Hepatocyte (in vitro differentiated cells): Measurements from ENCODE around the gene SYT1. TPM values are rescaled to one million over a fixed set of nuclear protein-coding genes. Genes with fewer than 3 reads are reported as not detected.
"Not testable (repeated sequence)": the region's sequence is repeated elsewhere in the genome, so short reads cannot be mapped to it uniquely, and the experiment has no call there.

ENCODE experiments used
- DNase-seq: peaks from one replicate; pipeline ENCODE4 v3.0.0-alpha.2; 2016; ENCODE audit warnings: low spot score
- H2AFZ ChIP-seq: fragments of 200-600 bp; sonication (generic); 2 replicates; pipeline ENCODE4 v1.6.0; 2016; ENCODE audit warnings: antibody characterized with exemption, mild to moderate bottlenecking
- H3K27ac ChIP-seq: fragments of 200-600 bp; sonication (generic); 2 replicates; pipeline ENCODE4 v1.5.1; 2016; ENCODE audit warnings: mild to moderate bottlenecking
- H3K27me3 ChIP-seq: fragments of 200-600 bp; sonication (generic); 2 replicates; pipeline ENCODE4 v1.6.1; 2016
- H3K36me3 ChIP-seq: fragments of 200-600 bp; sonication (generic); replicated peaks from 2 replicates; pipeline ENCODE4 v1.5.1; 2016; ENCODE audit warnings: low read depth; ENCODE audit not compliant: insufficient read depth
- H3K4me1 ChIP-seq: fragments of 200-600 bp; sonication (generic); 2 replicates; pipeline ENCODE4 v1.5.1; 2016; ENCODE audit warnings: mild to moderate bottlenecking, moderate library complexity; ENCODE audit not compliant: insufficient read depth
- H3K4me2 ChIP-seq: fragments of 200-600 bp; sonication (generic); 2 replicates; pipeline ENCODE4 v1.6.0; 2016
- H3K4me3 ChIP-seq: fragments of 200-600 bp; sonication (generic); 2 replicates; pipeline ENCODE4 v1.5.1; 2016; ENCODE audit warnings: mild to moderate bottlenecking
- H3K79me2 ChIP-seq: fragments of 200-600 bp; sonication (generic); 2 replicates; pipeline ENCODE4 v1.6.0; 2017; ENCODE audit warnings: mild to moderate bottlenecking
- H3K9me2 ChIP-seq: fragments of 200-600 bp; sonication (generic); replicated peaks from 2 replicates; pipeline ENCODE4 v1.6.0; 2017; ENCODE audit warnings: mild to moderate bottlenecking; ENCODE audit not compliant: insufficient read depth
- H3K9me3 ChIP-seq: fragments of 200-600 bp; sonication (generic); 2 replicates; pipeline ENCODE4 v1.5.1; 2016; ENCODE audit warnings: low read depth, mild to moderate bottlenecking
- H4K20me1 ChIP-seq: fragments of 200-600 bp; sonication (generic); 2 replicates; pipeline ENCODE4 v1.6.0; 2016; ENCODE audit warnings: mild to moderate bottlenecking; ENCODE audit not compliant: insufficient read depth, poor library complexity, severe bottlenecking
- EZH2 ChIP-seq: fragments of 200-600 bp; sonication (generic); IDR thresholded peaks from 2 replicates; pipeline ENCODE4 v1.6.1; 2016; ENCODE audit warnings: antibody characterized with exemption, mild to moderate bottlenecking, borderline replicate concordance
- EZH2phosphoT487 ChIP-seq: fragments of 200-600 bp; sonication (generic); IDR thresholded peaks from one replicate; pipeline ENCODE4 v1.6.1; 2018; ENCODE audit warnings: antibody characterized with exemption, mild to moderate bottlenecking, low read depth, moderate library complexity; ENCODE audit not compliant: unreplicated experiment, severe bottlenecking
- WGBS: methylation state at CpG from one replicate; pipeline ENCODE4 v1.1.6; 2016; ENCODE audit warnings: low lambda C conversion rate; ENCODE audit errors: missing lambda C conversion rate; 5-methylcytosine and 5-hydroxymethylcytosine counted together
- polyA plus RNA-seq: library from polyadenylated mRNA; unstranded; fragments of >200 nt; fragmentation: Nextera tagmentation; extraction: Ambion mirVana; gene quantifications from 2 replicates; pipeline ENCODE4 v1.2.1, GENCODE V29; 2016
- total RNA-seq: library from RNA; depleted of rRNA; stranded (reverse); fragments of >200 nt; gene quantifications from 2 replicates; pipeline ENCODE4 v1.2.3, GENCODE V29; 2014
- TF ChIP-seq, protein P1 (sequence below): fragments of 200-600 bp; sonication (generic); IDR thresholded peaks from 2 replicates; pipeline ENCODE4 v1.5.1; 2016; ENCODE audit warnings: antibody characterized with exemption, mild to moderate bottlenecking; ENCODE audit not compliant: poor library complexity

SYT1 gene
- total and polyA plus RNA-seq, 2 experiments from 2014 or later = 1.3 to 2.5 TPM

GRCh38 chr12:79206871-79207270 is 342.3 kb downstream of the SYT1 start:
- H3K27ac ChIP-seq = no peak overlapping the region
- H3K4me2 ChIP-seq = no peak overlapping the region
- no peaks in the 10 kb centered on the region for H4K20me1 ChIP-seq
- H3K9me3 ChIP-seq = no peaks in the 10 kb centered on the region
- H3K4me3 ChIP-seq = no peak overlapping the region
- no peak overlapping the region for H2AFZ ChIP-seq
- H3K36me3 ChIP-seq = no peaks in the 10 kb centered on the region
- no peaks in the 10 kb centered on the region for H3K4me1 ChIP-seq
- no peaks in the 10 kb centered on the region for H3K79me2 ChIP-seq
- DNase-seq = no peak
- TF ChIP-seq, protein P1, sequence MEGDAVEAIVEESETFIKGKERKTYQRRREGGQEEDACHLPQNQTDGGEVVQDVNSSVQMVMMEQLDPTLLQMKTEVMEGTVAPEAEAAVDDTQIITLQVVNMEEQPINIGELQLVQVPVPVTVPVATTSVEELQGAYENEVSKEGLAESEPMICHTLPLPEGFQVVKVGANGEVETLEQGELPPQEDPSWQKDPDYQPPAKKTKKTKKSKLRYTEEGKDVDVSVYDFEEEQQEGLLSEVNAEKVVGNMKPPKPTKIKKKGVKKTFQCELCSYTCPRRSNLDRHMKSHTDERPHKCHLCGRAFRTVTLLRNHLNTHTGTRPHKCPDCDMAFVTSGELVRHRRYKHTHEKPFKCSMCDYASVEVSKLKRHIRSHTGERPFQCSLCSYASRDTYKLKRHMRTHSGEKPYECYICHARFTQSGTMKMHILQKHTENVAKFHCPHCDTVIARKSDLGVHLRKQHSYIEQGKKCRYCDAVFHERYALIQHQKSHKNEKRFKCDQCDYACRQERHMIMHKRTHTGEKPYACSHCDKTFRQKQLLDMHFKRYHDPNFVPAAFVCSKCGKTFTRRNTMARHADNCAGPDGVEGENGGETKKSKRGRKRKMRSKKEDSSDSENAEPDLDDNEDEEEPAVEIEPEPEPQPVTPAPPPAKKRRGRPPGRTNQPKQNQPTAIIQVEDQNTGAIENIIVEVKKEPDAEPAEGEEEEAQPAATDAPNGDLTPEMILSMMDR = no peak
- TF ChIP-seq EZH2 (no peak), EZH2phosphoT487 (no peak)
- WGBS = 95% methylated on average over 1 of the region's 1 CpG
- H3K9me2 ChIP-seq = no peaks in the 10 kb centered on the region
- no peaks in the 10 kb centered on the region for H3K27me3 ChIP-seq

DNA sequence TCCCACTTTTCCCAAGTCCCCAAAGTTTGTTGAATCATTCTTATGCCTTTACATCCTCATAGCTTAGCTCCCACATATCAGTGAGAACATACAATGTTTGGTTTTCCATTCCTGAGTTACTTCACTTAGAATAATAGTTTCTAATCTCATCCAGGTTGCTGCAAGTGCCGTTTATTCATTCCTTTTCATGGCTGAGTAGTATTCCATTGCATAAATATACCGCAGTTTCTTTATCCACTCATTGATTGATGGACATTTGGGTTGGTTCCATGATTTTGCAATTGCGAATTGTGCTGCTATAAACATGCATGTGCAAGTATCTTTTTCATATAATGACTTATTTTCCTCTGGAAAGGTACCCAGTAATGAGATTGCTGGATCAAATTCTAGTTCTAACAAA is 345.8 kb downstream of the SYT1 start:
- H3K27ac ChIP-seq, H2AFZ ChIP-seq, H4K20me1 ChIP-seq, H3K4me3 ChIP-seq, H3K4me1 ChIP-seq, H3K27me3 ChIP-seq, H3K79me2 ChIP-seq, H3K9me2 ChIP-seq, H3K9me3 ChIP-seq, DNase-seq, H3K36me3 ChIP-seq, H3K4me2 ChIP-seq: not testable (repeated sequence)
- 97% methylated on average over 3 of the region's 3 CpGs for WGBS

DNA sequence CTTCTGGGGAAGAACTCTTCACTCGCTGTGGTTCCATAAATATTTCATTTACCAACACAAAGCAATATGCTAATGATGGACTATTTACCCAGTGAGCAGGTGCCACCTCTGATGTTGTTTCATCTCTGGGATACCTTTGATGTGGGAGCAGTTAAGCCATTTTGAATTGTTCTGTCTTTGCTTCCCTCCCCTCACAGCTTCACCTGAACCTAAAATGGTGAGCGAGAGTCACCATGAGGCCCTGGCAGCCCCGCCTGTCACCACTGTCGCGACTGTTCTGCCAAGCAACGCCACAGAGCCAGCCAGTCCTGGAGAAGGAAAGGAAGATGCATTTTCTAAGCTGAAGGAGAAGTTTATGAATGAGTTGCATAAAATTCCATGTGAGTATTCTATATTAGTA is 352.7 kb downstream of the SYT1 start:
- no peaks in the 10 kb centered on the region for H3K36me3 ChIP-seq
- H3K9me3 ChIP-seq = peaks cover 7% of the 10 kb centered on the region
- H4K20me1 ChIP-seq = no peaks in the 10 kb centered on the region
- DNase-seq = no peak
- WGBS = 78% methylated on average over 6 of the region's 6 CpGs
- no peaks in the 10 kb centered on the region for H3K9me2 ChIP-seq
- H3K4me2 ChIP-seq = no peak overlapping the region
- H3K4me1 ChIP-seq = no peaks in the 10 kb centered on the region
- H3K27me3 ChIP-seq = no peaks in the 10 kb centered on the region
- H3K79me2 ChIP-seq = no peaks in the 10 kb centered on the region
- TF ChIP-seq, protein P1 = no peak
- TF ChIP-seq EZH2 (no peak), EZH2phosphoT487 (no peak)
- no peak overlapping the region for H2AFZ ChIP-seq
- H3K4me3 ChIP-seq = no peak overlapping the region
- H3K27ac ChIP-seq = no peak overlapping the region

DNA sequence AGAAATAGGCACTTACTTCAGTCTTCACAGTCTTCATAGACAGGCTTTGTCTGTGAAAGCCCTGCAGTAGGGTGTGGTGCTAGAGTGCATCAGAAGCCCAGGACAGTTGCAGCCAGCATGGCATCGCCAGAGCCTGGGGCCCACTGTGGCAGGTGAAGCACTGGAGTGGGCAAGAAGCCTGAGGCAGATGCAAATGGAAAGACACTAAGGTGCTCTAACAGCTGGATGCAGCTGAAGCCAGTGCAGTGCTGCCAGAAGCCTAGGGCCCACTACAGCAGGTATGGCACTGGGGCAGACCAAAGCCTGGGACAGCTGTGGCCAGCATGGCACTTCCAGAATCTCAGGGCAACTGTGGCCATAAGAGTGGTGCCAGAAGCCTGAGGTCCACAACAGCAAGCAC is 358.6 kb downstream of the SYT1 start:
- Histone ChIP-seq H3K36me3 (no peaks in the 10 kb centered on the region), H3K79me2 (no peaks in the 10 kb centered on the region), H3K9me2 (no peaks in the 10 kb centered on the region), H3K27ac (no peak overlapping the region), H4K20me1 (no peaks in the 10 kb centered on the region), H3K27me3 (no peaks in the 10 kb centered on the region), H3K4me1 (no peaks in the 10 kb centered on the region), H3K4me3 (no peak overlapping the region), H3K9me3 (peaks cover 7% of the 10 kb centered on the region), H3K4me2 (no peak overlapping the region), H2AFZ (no peak overlapping the region)
- 95% methylated on average over 1 of the region's 1 CpG for WGBS
- no peak for DNase-seq
- no peak for TF ChIP-seq EZH2phosphoT487
- TF ChIP-seq, protein P1 = no peak
- TF ChIP-seq EZH2 = no peak
